Common myeloid progenitor, CD34-positive (primary cell): Measurements from ENCODE around the gene BMP5.

ENCODE experiments used
- CTCF ChIA-PET: fragments of 350-600 bp; sonication (Branson Sonifier 250); formaldehyde crosslinking; loops from one replicate; lab custom pipeline; 2021; ENCODE audit warnings: antibody characterized with exemption; lab: Charles Lee
- POLR2A ChIA-PET: fragments of 350-600 bp; sonication (Branson Sonifier 250); formaldehyde crosslinking; loops from one replicate; lab custom pipeline; 2021; ENCODE audit warnings: antibody characterized with exemption; lab: Charles Lee
- DNase-seq, 3 donors: peaks; one replicate each; pipeline versions ENCODE4 v3.0.0 to v3.0.0-alpha.2; 2013
- H3K27ac ChIP-seq, 2 experiments: 1 replicate in 1 of 2; 2 replicates in 1 of 2; pipeline ENCODE4 v1.7.0; 2013; ENCODE audit warnings: inconsistent platforms in 2 of 2, low read length in 2 of 2, mild to moderate bottlenecking in 2 of 2, low read depth in 1 of 2, moderate library complexity in 1 of 2; ENCODE audit not compliant: severe bottlenecking in 2 of 2, insufficient read depth in 1 of 2, poor library complexity in 1 of 2
- H3K27me3 ChIP-seq, 5 experiments: replicated peaks in 2 of 5; 1 replicate in 3 of 5; 2 replicates in 2 of 5; pipeline versions ENCODE4 v1.6.1 to v1.7.0; 2013; ENCODE audit warnings: low read length in 4 of 5, mild to moderate bottlenecking in 2 of 5, moderate library complexity in 2 of 5, inconsistent platforms in 1 of 5; ENCODE audit not compliant: insufficient read depth in 5 of 5, control insufficient read depth in 4 of 5
- H3K36me3 ChIP-seq, 4 experiments: 1 replicate in 2 of 4; 2 replicates in 2 of 4; pipeline versions ENCODE4 v1.6.1 to v1.7.0; 2013; ENCODE audit warnings: low read length in 3 of 4, control low read depth in 1 of 4, mild to moderate bottlenecking in 1 of 4; ENCODE audit not compliant: control insufficient read depth in 4 of 4, insufficient read depth in 4 of 4
- H3K4me1 ChIP-seq, 4 experiments: 1 replicate in 3 of 4; 2 replicates in 1 of 4; pipeline versions ENCODE4 v1.6.1 to v1.7.1; 2013; ENCODE audit warnings: low read length in 3 of 4, mild to moderate bottlenecking in 3 of 4, control low read depth in 1 of 4, inconsistent platforms in 1 of 4, moderate library complexity in 1 of 4; ENCODE audit not compliant: control insufficient read depth in 4 of 4, insufficient read depth in 4 of 4; ENCODE audit errors: control extremely low read depth in 1 of 4
- H3K4me3 ChIP-seq, 7 experiments: 1 replicate in 4 of 7; 2 replicates in 3 of 7; pipeline versions ENCODE4 v1.5.1 to v1.7.0; 2013; ENCODE audit warnings: mild to moderate bottlenecking in 7 of 7, low read length in 6 of 7, moderate library complexity in 6 of 7, inconsistent platforms in 2 of 7, low read depth in 2 of 7, control low read depth in 1 of 7; ENCODE audit not compliant: insufficient read depth in 4 of 7, control insufficient read depth in 1 of 7; ENCODE audit errors: extremely low read depth in 1 of 7
- H3K9me3 ChIP-seq, 5 experiments: 1 replicate in 4 of 5; 2 replicates in 1 of 5; pipeline versions ENCODE4 v1.6.1 to v1.7.1; 2013; ENCODE audit warnings: low read length in 4 of 5, mild to moderate bottlenecking in 2 of 5, inconsistent platforms in 1 of 5, low read depth in 1 of 5, moderate library complexity in 1 of 5; ENCODE audit not compliant: control insufficient read depth in 4 of 5, insufficient read depth in 2 of 5; ENCODE audit errors: control extremely low read depth in 1 of 5
- WGBS: methylation state at CpG from one replicate; pipeline ENCODE4 v1.1.5; 2013; ENCODE audit not compliant: insufficient coverage; 5-methylcytosine and 5-hydroxymethylcytosine counted together

The BMP5 gene

DNA sequence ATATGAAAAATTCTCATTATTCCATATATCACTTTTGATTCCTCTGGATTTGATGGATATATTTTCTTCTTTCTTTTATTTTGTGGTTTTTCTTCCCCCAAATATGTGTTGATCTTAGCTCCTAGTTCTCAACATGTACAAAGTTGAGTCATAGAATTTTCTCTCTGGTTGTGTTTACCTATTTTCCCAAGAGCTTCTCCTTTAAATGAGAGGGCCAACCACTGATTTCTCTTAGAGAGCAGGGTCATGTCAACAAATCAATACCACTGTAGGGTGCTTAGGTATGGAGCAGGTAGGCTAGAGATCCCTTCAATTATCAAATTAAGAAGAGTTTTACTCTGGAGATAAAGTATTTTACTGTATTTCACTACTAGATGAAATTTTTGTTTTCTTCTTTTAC lies 145.7 kb downstream of the BMP5 start:
- Histone ChIP-seq H3K9me3 (no peaks in the 10 kb centered on the region), H3K27ac (no peak overlapping the region), H3K4me3 (no peak overlapping the region), H3K27me3 (no peaks in the 10 kb centered on the region), H3K4me1 (no peaks in the 10 kb centered on the region), H3K36me3 (no peaks in the 10 kb centered on the region)
- DNase-seq: no peak
- ChIA-PET CTCF (no interaction called here), POLR2A (no interaction called here)

DNA sequence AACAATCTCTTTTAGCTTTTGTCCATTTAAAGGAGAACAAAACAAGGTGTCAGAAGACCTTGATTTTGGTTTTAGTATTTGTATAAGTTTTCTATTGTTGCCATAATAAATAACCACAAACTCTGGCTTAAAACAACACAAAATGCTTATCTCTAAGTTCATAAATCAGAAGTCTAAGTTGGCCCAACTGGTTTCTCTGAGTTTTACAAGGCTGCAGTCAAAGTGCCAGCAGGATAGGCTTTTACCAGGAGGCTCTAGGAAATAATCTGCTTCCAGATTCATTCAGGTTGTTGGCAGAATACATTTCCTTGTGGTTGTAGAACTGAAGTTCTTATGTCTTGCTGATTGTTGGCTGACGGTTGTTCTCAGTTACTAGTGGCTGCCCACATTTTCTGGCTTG lies 149.2 kb downstream of the BMP5 start:
- H3K27me3 ChIP-seq: no peaks in the 10 kb centered on the region
- WGBS: no CpG with 5 or more reads among the region's 1 CpG
- ChIA-PET CTCF (no interaction called here), POLR2A (no interaction called here)
- no peak for DNase-seq
- H3K4me1 ChIP-seq: no peaks in the 10 kb centered on the region
- H3K9me3 ChIP-seq: no peaks in the 10 kb centered on the region
- H3K36me3 ChIP-seq: no peaks in the 10 kb centered on the region
- H3K27ac ChIP-seq: no peak overlapping the region
- H3K4me3 ChIP-seq: no peak overlapping the region

DNA sequence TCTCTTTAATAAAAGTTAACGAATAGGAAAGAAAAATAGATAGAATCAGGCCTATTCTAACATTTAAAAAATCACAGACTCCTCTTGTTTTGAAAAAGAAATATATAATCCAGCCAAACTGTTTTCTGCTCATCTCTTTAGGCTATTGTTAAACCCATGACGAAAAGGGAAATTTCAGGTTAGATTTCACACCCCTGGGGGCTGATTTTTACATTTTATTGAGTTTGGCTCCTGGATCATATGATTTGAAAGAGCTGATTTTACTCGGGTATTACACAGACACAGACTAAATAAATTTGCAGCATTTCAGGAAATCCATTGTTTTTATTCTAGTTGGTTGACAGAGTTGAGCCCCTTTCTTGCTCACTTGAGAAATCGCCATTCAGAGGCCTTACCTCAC lies 160.6 kb downstream of the BMP5 start:
- Histone ChIP-seq H3K4me1 (no peaks in the 10 kb centered on the region), H3K27me3 (no peaks in the 10 kb centered on the region), H3K36me3 (no peaks in the 10 kb centered on the region), H3K4me3 (no peak overlapping the region), H3K9me3 (no peaks in the 10 kb centered on the region), H3K27ac (no peak overlapping the region)
- WGBS: 88% methylated on average over 1 of the region's 4 CpGs
- ChIA-PET POLR2A (no interaction called here), CTCF (no interaction called here)
- no peak for DNase-seq

DNA sequence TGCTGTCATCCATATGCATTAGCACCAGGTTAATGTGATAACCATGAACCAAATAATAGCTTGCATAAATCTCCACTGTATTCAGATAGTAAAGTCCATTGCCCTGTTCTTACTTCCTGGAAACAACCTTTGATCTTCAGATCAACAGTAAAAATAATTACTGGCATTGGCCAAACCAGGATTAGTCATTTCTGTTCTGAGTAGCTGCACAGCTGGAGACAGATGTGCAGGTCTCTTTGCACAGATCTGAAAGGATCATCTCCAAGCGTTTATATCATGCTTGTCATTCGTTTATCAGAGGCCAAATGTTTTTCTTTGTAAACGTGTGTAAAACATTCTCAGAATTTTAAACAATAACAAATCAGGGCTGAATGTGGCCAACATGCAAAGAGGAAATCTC lies 162.0 kb downstream of the BMP5 start:
- Histone ChIP-seq H3K4me1 (no peaks in the 10 kb centered on the region), H3K9me3 (no peaks in the 10 kb centered on the region), H3K27me3 (no peaks in the 10 kb centered on the region), H3K36me3 (no peaks in the 10 kb centered on the region), H3K27ac (no peak overlapping the region), H3K4me3 (no peak overlapping the region)
- ChIA-PET POLR2A (no interaction called here), CTCF (no interaction called here)
- no peak for DNase-seq
- WGBS: 93% methylated on average over 2 of the region's 3 CpGs

DNA sequence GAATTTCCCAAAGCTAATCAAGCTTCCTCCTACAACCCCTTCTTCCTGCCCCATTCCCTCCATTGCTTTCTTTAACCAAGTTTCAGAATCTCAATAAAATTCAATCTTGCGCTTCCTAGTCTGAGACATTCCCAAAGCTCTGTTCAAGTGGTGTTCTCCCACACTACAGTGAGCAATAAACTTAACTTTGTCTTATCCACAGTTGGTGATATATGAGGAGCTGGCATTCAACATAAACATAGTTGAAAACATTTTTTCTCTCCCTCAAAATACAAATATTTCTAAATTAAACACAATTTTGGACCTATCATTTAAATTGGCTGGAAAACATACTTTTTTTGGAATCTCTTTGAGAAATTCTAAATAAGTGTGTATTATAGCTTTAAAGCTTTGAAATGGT lies 166.7 kb downstream of the BMP5 start:
- no peak overlapping the region for H3K4me3 ChIP-seq
- ChIA-PET CTCF (no interaction called here), POLR2A (no interaction called here)
- H3K27me3 ChIP-seq: no peaks in the 10 kb centered on the region
- H3K9me3 ChIP-seq: peaks cover 0 to 4% (median 0%) of the 10 kb centered on the region in 5 experiments
- H3K4me1 ChIP-seq: no peaks in the 10 kb centered on the region
- WGBS: 83% methylated on average over 1 of the region's 1 CpG
- no peak overlapping the region for H3K27ac ChIP-seq
- no peak for DNase-seq
- no peaks in the 10 kb centered on the region for H3K36me3 ChIP-seq

DNA sequence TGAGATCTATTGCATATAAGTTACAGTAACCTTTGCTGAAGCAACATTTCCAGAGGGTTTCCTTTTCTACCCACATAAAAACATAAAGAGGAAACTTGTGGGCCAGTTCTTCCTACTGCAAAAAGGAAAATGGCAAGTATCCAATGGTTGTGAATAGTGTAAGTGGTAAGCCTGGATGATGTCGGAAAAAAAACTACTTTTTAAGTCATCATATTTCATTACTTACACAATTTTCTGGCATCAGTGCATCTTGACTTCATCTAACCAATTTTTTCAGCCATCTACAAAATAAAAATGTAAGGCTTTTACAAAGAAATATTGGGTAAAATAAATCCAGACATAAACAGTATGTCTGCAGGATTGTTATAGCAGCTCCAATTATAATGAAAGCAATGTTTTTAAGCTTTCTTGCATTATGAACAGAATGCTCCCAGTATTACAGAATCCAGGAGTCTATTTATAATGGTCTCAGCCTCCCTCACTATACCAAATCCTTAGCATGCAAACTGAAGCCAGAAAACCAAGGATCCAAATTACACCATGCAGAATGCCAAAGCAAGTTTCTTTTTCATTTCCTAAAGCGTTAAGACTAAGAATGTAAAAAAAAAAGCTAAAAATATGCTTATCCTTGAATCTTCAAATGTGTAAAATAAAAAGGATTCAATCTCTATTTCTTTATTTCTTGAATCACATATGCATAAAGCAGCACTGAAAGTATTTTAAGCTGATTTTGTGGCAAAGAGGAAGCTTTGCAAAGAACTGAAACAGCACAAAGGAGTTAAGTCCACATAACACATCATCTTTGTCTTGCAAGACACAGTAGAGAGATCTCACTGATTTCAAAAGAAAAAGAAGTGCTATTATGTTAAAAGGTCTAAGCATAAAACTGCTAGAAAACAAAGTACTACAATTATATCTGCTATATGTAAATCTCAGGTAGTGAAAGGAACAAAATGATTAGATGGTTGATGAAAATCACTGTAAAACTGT lies 169.6 kb downstream of the BMP5 start:
- H3K27ac ChIP-seq: no peak overlapping the region
- H3K36me3 ChIP-seq: no peaks in the 10 kb centered on the region
- H3K9me3 ChIP-seq: peaks cover 0 to 4% (median 0%) of the 10 kb centered on the region in 5 experiments
- H3K4me1 ChIP-seq: no peaks in the 10 kb centered on the region
- POLR2A ChIA-PET: interaction anchor here (0.5 kb wide), 1 partner anchor 46 kb away, joined by 4 read pairs; no protein-coding TSS in a partner anchor
- no peak for DNase-seq
- CTCF ChIA-PET: no interaction called here
- no peaks in the 10 kb centered on the region for H3K27me3 ChIP-seq
- no peak overlapping the region for H3K4me3 ChIP-seq
- WGBS: no CpG with 5 or more reads among the region's 2 CpGs

DNA sequence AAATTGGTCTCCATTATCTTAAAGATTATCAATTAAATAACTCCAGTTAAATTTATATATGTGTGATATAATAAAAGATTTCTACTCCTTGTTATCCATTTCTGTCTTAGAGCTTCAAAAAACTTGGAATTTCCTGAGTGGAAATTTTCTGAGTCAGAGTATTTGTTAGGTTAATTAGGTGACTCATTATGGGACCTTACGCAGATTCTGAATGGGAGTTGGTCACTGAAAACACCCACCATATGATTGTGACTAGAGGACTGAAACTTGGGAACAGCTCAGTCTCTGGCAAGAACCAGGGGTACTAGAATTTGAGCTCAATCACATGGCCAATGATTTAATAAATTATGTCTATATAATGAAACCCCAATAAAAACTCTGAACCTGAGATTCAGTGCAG lies 171.0 kb downstream of the BMP5 start:
- Histone ChIP-seq H3K9me3 (peaks cover 0 to 4% (median 0%) of the 10 kb centered on the region in 5 experiments), H3K4me1 (no peaks in the 10 kb centered on the region), H3K4me3 (no peak overlapping the region), H3K27me3 (no peaks in the 10 kb centered on the region), H3K36me3 (no peaks in the 10 kb centered on the region), H3K27ac (no peak overlapping the region)
- POLR2A ChIA-PET: no interaction called here
- CTCF ChIA-PET: no interaction called here
- 100% methylated on average over 1 of the region's 1 CpG for WGBS
- DNase-seq: no peak
